MM.1S (cell line): ENCODE data around the gene PGBD2.
A peak's percentile ranks its signal among the peaks of the same experiment; 100 is the strongest.
"Not testable (repeated sequence)": the region's sequence is repeated elsewhere in the genome, so short reads cannot be mapped to it uniquely, and the experiment has no call there.

Source experiments
- DNase-seq: peaks from one replicate; pipeline ENCODE4 v3.0.0-alpha.2; 2015
- H2AFZ ChIP-seq: fragments of 300-600 bp; sonication (generic); 2 replicates; pipeline ENCODE4 v1.6.0; 2016; ENCODE audit warnings: antibody characterized with exemption, low read length
- H3F3A ChIP-seq: fragments of 300-600 bp; sonication (generic); 2 replicates; pipeline ENCODE4 v1.6.1; 2016; ENCODE audit warnings: mild to moderate bottlenecking, antibody characterized with exemption, low read length, moderate library complexity, mixed read lengths; ENCODE audit not compliant: insufficient read depth
- H3K27ac ChIP-seq: fragments of 300-600 bp; sonication (generic); 2 replicates; pipeline ENCODE4 v1.5.1; 2016; ENCODE audit warnings: mild to moderate bottlenecking, low read length
- H3K27me3 ChIP-seq: fragments of 300-600 bp; sonication (generic); replicated peaks from 2 replicates; pipeline ENCODE4 v1.6.0; 2016; ENCODE audit warnings: low read length; ENCODE audit not compliant: insufficient read depth
- H3K36me3 ChIP-seq: fragments of 300-600 bp; sonication (generic); replicated peaks from 2 replicates; pipeline ENCODE4 v1.6.1; 2016; ENCODE audit warnings: mild to moderate bottlenecking, low read length, mixed read lengths; ENCODE audit not compliant: insufficient read depth
- H3K4me1 ChIP-seq: fragments of 300-600 bp; sonication (generic); 2 replicates; pipeline ENCODE4 v1.6.1; 2016; ENCODE audit warnings: low read length, mixed read lengths
- H3K4me2 ChIP-seq: fragments of 300-600 bp; sonication (generic); 2 replicates; pipeline ENCODE4 v1.6.0; 2016; ENCODE audit warnings: low read depth, low read length
- H3K4me3 ChIP-seq: fragments of 300-600 bp; sonication (generic); 2 replicates; pipeline ENCODE4 v1.5.1; 2016; ENCODE audit warnings: low read length, mixed read lengths
- H3K79me2 ChIP-seq: fragments of 300-600 bp; sonication (generic); 2 replicates; pipeline ENCODE4 v1.6.1; 2016; ENCODE audit warnings: mixed run types, low read length, mixed read lengths
- H3K9ac ChIP-seq: fragments of 300-600 bp; sonication (generic); 2 replicates; pipeline ENCODE4 v1.6.1; 2016; ENCODE audit warnings: low read length, mixed read lengths
- H3K9me2 ChIP-seq: fragments of 300-600 bp; sonication (generic); replicated peaks from 2 replicates; pipeline ENCODE4 v1.6.1; 2016; ENCODE audit warnings: mild to moderate bottlenecking, low read length, mixed read lengths; ENCODE audit not compliant: insufficient read depth
- H3K9me3 ChIP-seq: fragments of 300-600 bp; sonication (generic); replicated peaks from 2 replicates; pipeline ENCODE4 v1.6.1; 2016; ENCODE audit warnings: mild to moderate bottlenecking, low read length, mixed read lengths; ENCODE audit not compliant: insufficient read depth
- H4K20me1 ChIP-seq: fragments of 300-600 bp; sonication (generic); 2 replicates; pipeline ENCODE4 v1.6.1; 2016; ENCODE audit warnings: mild to moderate bottlenecking, low read length, moderate library complexity, mixed read lengths; ENCODE audit not compliant: insufficient read depth
- CTCF ChIP-seq: fragments of 300-600 bp; sonication (generic); IDR thresholded peaks from 2 replicates; pipeline ENCODE4 v1.5.1; 2016; ENCODE audit warnings: antibody characterized with exemption, low read length, mixed read lengths
- EZH2 ChIP-seq: fragments of 300-600 bp; sonication (generic); optimal IDR thresholded peaks from 2 replicates; pipeline ENCODE3; 2017; ENCODE audit warnings: low read depth, mild to moderate bottlenecking, antibody characterized with exemption, low read length, mixed read lengths
- EZH2phosphoT487 ChIP-seq: fragments of 300-600 bp; sonication (generic); IDR thresholded peaks from 2 replicates; pipeline ENCODE4 v1.6.1; 2018; ENCODE audit warnings: antibody characterized with exemption, low read length

PGBD2 gene

GRCh38 chr1:248923352-248924338 is 17.6 kb downstream of the PGBD2 start:
- Histone ChIP-seq H3K9me3 (no peaks in the 10 kb centered on the region), H3K27me3 (no peaks in the 10 kb centered on the region), H3K4me2 (peak overlapping the region; percentile 78; the same call in 1 of the 2 replicates), H3K36me3 (no peaks in the 10 kb centered on the region), H3F3A (peaks cover 21% of the 10 kb centered on the region), H3K79me2 (no peaks in the 10 kb centered on the region), H3K4me3 (no peak overlapping the region; the same call in 1 of the 2 replicates), H4K20me1 (no peaks in the 10 kb centered on the region), H3K9ac (peak overlapping the region; percentile 2; the same call in 1 of the 2 replicates), H2AFZ (no peak overlapping the region), H3K4me1 (peaks cover 18% of the 10 kb centered on the region), H3K9me2 (no peaks in the 10 kb centered on the region), H3K27ac (peak overlapping the region; percentile 75; the same call in 1 of the 2 replicates)
- DNase-seq: no peak
- TF ChIP-seq EZH2phosphoT487: no peak
- TF ChIP-seq CTCF: no peak
- no peak for TF ChIP-seq EZH2

GRCh38 chr1:248924696-248925532 is 18.9 kb downstream of the PGBD2 start:
- Histone ChIP-seq H3K4me3 (peak overlapping the region; percentile 43), H3K36me3 (no peaks in the 10 kb centered on the region), H3K79me2 (no peaks in the 10 kb centered on the region), H3K4me1 (peaks cover 18% of the 10 kb centered on the region), H4K20me1 (no peaks in the 10 kb centered on the region), H3F3A (peaks cover 21% of the 10 kb centered on the region), H2AFZ (peak overlapping the region; percentile 40; the same call in 1 of the 2 replicates), H3K9me3 (no peaks in the 10 kb centered on the region), H3K9ac (peak overlapping the region; percentile 46; the same call in 1 of the 2 replicates), H3K4me2 (peak overlapping the region; percentile 78), H3K9me2 (no peaks in the 10 kb centered on the region), H3K27ac (peak overlapping the region; percentile 75), H3K27me3 (no peaks in the 10 kb centered on the region)
- peak; percentile 95 for DNase-seq
- no peak for TF ChIP-seq EZH2phosphoT487
- peak; percentile 89 for TF ChIP-seq CTCF
- TF ChIP-seq EZH2: no peak

GRCh38 chr1:248925859-248926258 is 19.8 kb downstream of the PGBD2 start:
- not testable (repeated sequence) for H3K4me3 ChIP-seq, H3K27me3 ChIP-seq, H3K9me2 ChIP-seq, H3K9me3 ChIP-seq, H3K27ac ChIP-seq, DNase-seq, H3K9ac ChIP-seq, H4K20me1 ChIP-seq, H3K79me2 ChIP-seq, H3K36me3 ChIP-seq, H2AFZ ChIP-seq
- Histone ChIP-seq H3K4me1 (peaks cover 18% of the 10 kb centered on the region), H3F3A (peaks cover 21% of the 10 kb centered on the region), H3K4me2 (peak overlapping the region; percentile 78; the same call in 1 of the 2 replicates)
